DND-41 (cell line): ENCODE measurements around the gene OR2B6.

Experiments used
- ATAC-seq: fragments of 200-7000 bp; cut with Tn5 transposase; 3 replicates; pipeline ENCODE4 v1.9.1; 2021; ENCODE audit warnings: low read depth; ENCODE audit not compliant: insufficient read depth
- DNase-seq: peaks from one replicate; pipeline ENCODE4 v3.0.0-alpha.2; 2020
- H2AFZ ChIP-seq: 2 replicates; pipeline ENCODE4 v1.6.0; 2012; ENCODE audit warnings: low read depth, low read length
- H3K27ac ChIP-seq: 2 replicates; pipeline ENCODE4 v1.5.1; 2012; ENCODE audit warnings: low read length, inconsistent platforms
- H3K27me3 ChIP-seq: fragments of 200-600 bp; sonication (generic); 2 replicates; pipeline ENCODE4 v1.6.0; 2012; ENCODE audit warnings: low read length, mild to moderate bottlenecking, inconsistent platforms; ENCODE audit not compliant: insufficient read depth, poor library complexity
- H3K36me3 ChIP-seq: 2 replicates; pipeline ENCODE4 v1.5.1; 2012; ENCODE audit warnings: low read length, inconsistent platforms; ENCODE audit not compliant: insufficient read depth
- H3K4me1 ChIP-seq: 2 replicates; pipeline ENCODE4 v1.5.1; 2012; ENCODE audit warnings: mild to moderate bottlenecking, low read length; ENCODE audit not compliant: insufficient read depth
- H3K4me2 ChIP-seq: 2 replicates; pipeline ENCODE4 v1.6.0; 2012; ENCODE audit warnings: mild to moderate bottlenecking, moderate library complexity, low read length, inconsistent platforms; ENCODE audit not compliant: insufficient read depth
- H3K4me3 ChIP-seq, 2 experiments: fragments of 200-600 bp in 1 of 2; shearing (Covaris generic) in 1 of 2; 2 replicates each; pipeline ENCODE4 v1.5.1; 2012 to 2016; ENCODE audit warnings: inconsistent platforms in 2 of 2, low read length in 2 of 2, mild to moderate bottlenecking in 2 of 2, low read depth in 1 of 2, moderate library complexity in 1 of 2
- H3K79me2 ChIP-seq: 2 replicates; pipeline ENCODE4 v1.6.0; 2012; ENCODE audit warnings: low read length, inconsistent platforms; ENCODE audit not compliant: insufficient read depth
- H3K9ac ChIP-seq: 2 replicates; pipeline ENCODE4 v1.6.0; 2012; ENCODE audit warnings: low read depth, mild to moderate bottlenecking, inconsistent platforms, low read length, moderate library complexity
- H3K9me3 ChIP-seq: 2 replicates; pipeline ENCODE4 v1.5.1; 2012; ENCODE audit warnings: low read length, moderate library complexity, mild to moderate bottlenecking, inconsistent platforms; ENCODE audit not compliant: insufficient read depth, severe bottlenecking
- H4K20me1 ChIP-seq: 2 replicates; pipeline ENCODE4 v1.6.0; 2012; ENCODE audit warnings: low read length; ENCODE audit not compliant: insufficient read depth
- CTCF ChIP-seq: IDR thresholded peaks from 2 replicates; pipeline ENCODE4 v1.5.1; 2012; ENCODE audit warnings: borderline replicate concordance, low read length, moderate library complexity, mild to moderate bottlenecking; ENCODE audit not compliant: poor library complexity, severe bottlenecking; ENCODE audit errors: extremely low read depth
- EZH2 ChIP-seq: IDR thresholded peaks from 3 replicates; pipeline ENCODE4 v1.6.1; 2012; ENCODE audit warnings: borderline replicate concordance, low read depth, mild to moderate bottlenecking, moderate library complexity, low read length, inconsistent platforms; ENCODE audit not compliant: severe bottlenecking

Gene OR2B6

GRCh38 chr6:28004350-28005151 lies 47.5 kb downstream of the OR2B6 start:
- no peaks in the 10 kb centered on the region for H3K36me3 ChIP-seq
- no peak overlapping the region for H3K4me2 ChIP-seq

GRCh38 chr6:28005152-28005890 lies 48.3 kb downstream of the OR2B6 start:
- no peak overlapping the region for H3K4me2 ChIP-seq
- no peak for ATAC-seq
- no peak overlapping the region for H3K27ac ChIP-seq
- no peaks in the 10 kb centered on the region for H3K79me2 ChIP-seq
- no peaks in the 10 kb centered on the region for H3K27me3 ChIP-seq
- no peaks in the 10 kb centered on the region for H3K4me1 ChIP-seq
- no peak for DNase-seq
- H2AFZ ChIP-seq = no peak overlapping the region
- H3K4me3 ChIP-seq = no peak overlapping the region
- no peaks in the 10 kb centered on the region for H4K20me1 ChIP-seq
- no peaks in the 10 kb centered on the region for H3K9me3 ChIP-seq
- H3K36me3 ChIP-seq = no peaks in the 10 kb centered on the region
- no peak overlapping the region for H3K9ac ChIP-seq
- TF ChIP-seq CTCF = no peak
- no peak for TF ChIP-seq EZH2

More at GRCh38 chr6:28004350-28005151, 47.5 kb downstream of the OR2B6 start:
- ATAC-seq = no peak
- Histone ChIP-seq H3K4me1 (no peaks in the 10 kb centered on the region), H3K9ac (no peak overlapping the region), H3K79me2 (no peaks in the 10 kb centered on the region), H4K20me1 (no peaks in the 10 kb centered on the region), H2AFZ (no peak overlapping the region), H3K4me3 (no peak overlapping the region), H3K27ac (no peak overlapping the region), H3K27me3 (no peaks in the 10 kb centered on the region), H3K9me3 (no peaks in the 10 kb centered on the region)
- no peak for DNase-seq
- TF ChIP-seq EZH2 = no peak
- no peak for TF ChIP-seq CTCF

- no peak overlapping the region for H3K4me3 ChIP-seq
- TF ChIP-seq CTCF (no peak), EZH2 (no peak)
- H3K36me3 ChIP-seq = no peaks in the 10 kb centered on the region
- no peak overlapping the region for H3K4me2 ChIP-seq
- no peaks in the 10 kb centered on the region for H4K20me1 ChIP-seq
- H3K79me2 ChIP-seq = no peaks in the 10 kb centered on the region
- no peaks in the 10 kb centered on the region for H3K9me3 ChIP-seq
- no peak for ATAC-seq
- H3K27ac ChIP-seq = no peak overlapping the region
- no peaks in the 10 kb centered on the region for H3K27me3 ChIP-seq
- no peak overlapping the region for H2AFZ ChIP-seq
- no peak overlapping the region for H3K9ac ChIP-seq
- H3K4me1 ChIP-seq = peaks cover under 1% of the 10 kb centered on the region
- DNase-seq = no peak
Observed at GRCh38 chr6:28005975-28006374, 48.9 kb downstream of the OR2B6 start.
